HG03571 (cell line): Measurements from ENCODE around the gene CARMIL3.
"Not testable (repeated sequence)": the region's sequence is repeated elsewhere in the genome, so short reads cannot be mapped to it uniquely, and the experiment has no call there.

Experiments used
- ATAC-seq: cut with Tn5 transposase; IDR thresholded peaks from one replicate; pipeline ENCODE4 v1.9.1; 2021; ENCODE audit not compliant: unreplicated experiment

The CARMIL3 gene

DNA sequence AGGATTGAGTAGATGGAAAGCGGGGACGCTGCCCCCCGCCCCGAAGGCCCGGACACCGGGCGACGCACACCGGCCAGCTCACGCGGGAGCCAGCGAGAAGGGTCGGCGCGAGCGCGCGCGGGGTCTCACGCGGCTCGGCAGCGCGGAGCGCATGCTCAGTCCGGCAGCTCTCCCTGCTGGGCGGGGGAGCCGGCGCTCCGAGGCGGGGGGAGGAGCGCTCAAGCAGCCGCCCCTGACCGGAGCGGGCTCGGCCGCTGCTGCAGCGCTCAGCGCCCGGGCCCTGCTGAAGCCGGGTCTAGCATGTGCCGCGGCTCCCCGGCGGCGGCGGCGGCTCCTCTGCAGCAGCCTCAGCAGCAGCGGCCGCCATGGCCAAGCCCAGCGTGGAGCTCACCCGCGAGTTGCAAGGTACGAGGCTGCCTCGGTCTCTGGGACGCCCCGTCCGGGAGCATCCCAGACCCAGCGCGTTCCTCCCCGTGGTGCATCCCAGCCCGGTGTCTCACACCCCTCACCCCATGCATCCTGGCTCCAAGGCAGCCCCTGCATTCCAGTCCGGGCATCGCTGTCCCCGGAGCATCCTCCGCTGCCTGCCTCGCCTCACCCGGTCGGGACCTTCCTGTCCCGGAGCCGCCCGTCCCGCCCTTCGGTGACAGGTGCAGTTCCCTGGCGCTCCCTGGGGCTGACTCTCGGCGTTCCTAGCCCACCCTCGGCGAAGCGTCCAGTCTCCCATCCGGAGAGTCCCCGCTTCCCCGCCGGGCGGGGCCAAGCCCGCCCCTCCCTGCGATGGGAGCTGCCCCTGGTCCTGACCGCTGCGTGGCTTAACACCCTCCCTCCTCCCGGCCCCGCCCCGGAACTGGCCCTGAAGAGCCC is at the start of gene CARMIL3:
TSS of gene CARMIL3 (plus strand) at position 221 of the 867 bp plus-strand sequence. CDS start at position 366, 145 bp downstream.
- peak; percentile 67 for ATAC-seq

GRCh38 chr14:24006471-24006816 is 45.4 kb upstream of the CARMIL3 start:
- ATAC-seq, result peak; percentile 35

DNA sequence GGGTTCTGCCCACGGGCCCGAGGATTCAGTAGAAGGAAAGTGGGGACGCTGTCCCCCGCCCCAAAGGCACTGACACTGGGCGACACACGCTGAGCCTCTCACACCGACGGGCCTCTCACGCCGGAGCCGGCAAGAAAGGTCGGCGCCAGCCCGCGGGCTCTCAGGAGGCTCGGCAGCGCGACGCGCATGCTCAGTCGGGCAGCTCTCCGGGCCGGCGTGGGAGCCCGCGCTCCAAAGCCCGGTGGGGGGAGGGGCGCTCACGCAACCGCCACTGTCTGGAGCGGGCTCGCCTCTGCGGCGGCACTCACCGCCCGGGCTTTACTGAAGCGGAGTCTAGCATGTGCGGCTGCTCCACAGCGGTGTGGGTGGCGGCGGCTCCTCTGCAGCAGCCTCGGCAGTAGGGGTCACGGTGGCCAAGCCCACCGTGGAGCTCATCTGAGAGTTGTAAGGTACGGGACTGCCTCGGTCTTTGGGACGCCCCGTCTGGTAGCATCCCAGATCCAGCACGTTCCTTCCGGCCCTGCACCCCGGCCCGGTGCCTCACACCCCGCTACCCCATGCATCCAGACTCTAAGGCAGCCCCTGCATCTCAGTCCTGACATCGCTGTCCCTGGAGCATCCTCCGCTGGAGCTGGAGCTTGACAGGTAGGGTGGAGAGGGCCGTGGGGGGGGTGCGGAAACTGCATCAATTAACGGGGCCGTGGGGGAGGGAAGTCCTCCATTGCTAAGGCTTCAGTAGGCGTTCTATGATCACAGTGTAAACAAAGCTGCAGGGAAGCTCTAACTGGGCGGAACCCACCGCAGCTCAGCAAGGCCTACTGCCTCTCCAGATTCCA is 44.8 kb upstream of the CARMIL3 start:
- peak; percentile 90 for ATAC-seq

DNA sequence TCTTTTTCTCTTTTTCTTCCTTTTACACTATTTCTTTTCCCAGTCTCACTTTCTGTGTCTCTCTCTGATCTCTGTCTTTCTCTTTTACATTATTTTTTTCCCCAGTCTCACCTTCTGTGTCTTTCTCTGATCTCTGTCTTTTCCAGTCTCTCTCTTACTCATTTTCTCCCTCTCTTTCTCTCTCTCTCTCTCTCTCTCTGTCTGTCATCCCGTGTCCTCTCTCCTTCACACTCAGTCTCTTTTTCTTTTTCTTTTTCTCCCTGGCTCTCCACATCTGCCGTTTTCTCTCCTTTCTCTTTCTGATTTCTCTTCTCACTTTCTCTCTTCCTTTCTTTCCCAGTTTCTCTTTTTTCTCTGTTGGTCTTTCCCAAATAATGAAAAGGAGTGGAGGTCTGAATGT is 40.8 kb upstream of the CARMIL3 start:
- ATAC-seq, result no peak

GRCh38 chr14:24012726-24013273 is 39.0 kb upstream of the CARMIL3 start:
- ATAC-seq, result not testable (repeated sequence)

DNA sequence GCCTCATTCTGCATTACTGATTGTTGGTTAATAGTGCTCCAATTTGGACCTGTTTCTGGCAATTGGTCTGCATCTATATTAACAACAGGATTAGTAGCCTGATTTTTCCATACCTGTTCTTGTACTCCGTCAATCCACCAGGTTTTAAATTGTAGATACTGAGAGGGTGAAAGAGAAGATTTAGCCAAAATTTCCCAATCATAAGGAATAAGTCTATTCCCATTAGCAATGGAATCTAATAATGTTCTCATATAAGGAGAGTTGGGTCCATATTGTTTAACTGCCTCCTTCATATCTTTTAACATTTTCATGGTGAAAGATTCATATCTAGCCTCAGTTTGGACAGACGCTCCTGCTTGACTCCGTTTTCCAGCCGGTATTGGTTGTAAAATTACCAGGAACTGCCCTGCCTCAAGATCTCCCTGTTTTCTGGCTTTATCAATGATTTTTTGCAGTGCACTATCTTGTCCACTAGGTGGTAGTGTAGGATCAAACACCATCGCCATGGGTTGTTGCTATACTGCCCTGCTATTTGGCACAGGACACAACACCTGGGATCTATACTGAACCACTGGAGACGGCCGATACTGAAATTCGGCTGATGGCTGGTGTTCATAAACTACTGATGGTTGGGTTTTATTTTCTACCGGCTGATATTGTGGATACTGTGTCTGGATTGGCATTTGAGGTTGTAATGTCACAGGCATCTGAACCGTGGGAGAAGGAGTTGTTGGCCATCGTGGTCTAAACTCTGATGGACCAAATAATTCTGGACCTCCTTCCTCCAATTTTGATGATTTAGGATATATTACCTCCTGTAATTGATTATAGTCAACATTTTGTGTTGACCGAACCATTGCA is 37.9 kb upstream of the CARMIL3 start:
- ATAC-seq, result no peak

- not testable (repeated sequence) for ATAC-seq
Measured at GRCh38 chr14:24015745-24016144, 36.1 kb upstream of the CARMIL3 start.

GRCh38 chr14:24018978-24019377 is 32.8 kb upstream of the CARMIL3 start:
- ATAC-seq, result not testable (repeated sequence)

- ATAC-seq, result not testable (repeated sequence)
Measured at GRCh38 chr14:24019944-24020343, 31.9 kb upstream of the CARMIL3 start.

- ATAC-seq, result not testable (repeated sequence)
Measured at GRCh38 chr14:24020520-24020919, 31.3 kb upstream of the CARMIL3 start.

- not testable (repeated sequence) for ATAC-seq
Measured at GRCh38 chr14:24024939-24025418, 26.8 kb upstream of the CARMIL3 start.

- not testable (repeated sequence) for ATAC-seq
Measured at GRCh38 chr14:24029687-24030086, 22.1 kb upstream of the CARMIL3 start.

- not testable (repeated sequence) for ATAC-seq
Measured at GRCh38 chr14:24031331-24031730, 20.5 kb upstream of the CARMIL3 start.

DNA sequence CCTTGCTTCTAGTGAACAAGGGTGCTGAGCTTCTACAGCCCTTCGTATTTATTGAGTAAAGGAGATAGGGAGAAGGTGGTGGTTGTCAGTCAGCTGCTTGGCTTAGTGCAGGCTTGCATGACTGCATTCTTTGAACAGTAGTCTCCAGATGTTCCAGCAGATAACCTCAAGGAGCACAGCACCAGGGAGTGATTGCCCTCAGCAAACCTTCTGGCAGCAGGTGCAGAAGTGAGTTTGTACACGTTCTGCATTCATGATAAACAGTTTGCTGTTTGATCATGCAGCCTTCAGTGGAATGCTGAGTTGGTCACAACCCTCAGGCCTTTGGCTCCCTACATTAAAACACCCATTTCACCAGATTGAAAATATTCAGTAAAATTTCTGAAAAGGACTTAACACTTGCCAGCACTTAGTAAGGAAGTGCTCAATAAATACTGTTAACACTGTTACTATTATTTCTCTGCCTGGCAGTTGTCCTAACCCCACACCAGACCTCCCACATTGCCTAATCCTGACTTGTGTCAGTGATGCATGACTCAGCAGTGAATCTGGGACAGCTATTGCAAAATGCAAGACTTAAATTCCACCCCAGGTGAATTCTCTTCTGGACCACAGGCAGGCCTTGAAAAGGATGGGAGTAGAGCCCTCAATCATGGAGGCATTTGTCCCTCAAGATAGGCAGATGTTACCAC is 18.9 kb upstream of the CARMIL3 start:
- ATAC-seq, result no peak

DNA sequence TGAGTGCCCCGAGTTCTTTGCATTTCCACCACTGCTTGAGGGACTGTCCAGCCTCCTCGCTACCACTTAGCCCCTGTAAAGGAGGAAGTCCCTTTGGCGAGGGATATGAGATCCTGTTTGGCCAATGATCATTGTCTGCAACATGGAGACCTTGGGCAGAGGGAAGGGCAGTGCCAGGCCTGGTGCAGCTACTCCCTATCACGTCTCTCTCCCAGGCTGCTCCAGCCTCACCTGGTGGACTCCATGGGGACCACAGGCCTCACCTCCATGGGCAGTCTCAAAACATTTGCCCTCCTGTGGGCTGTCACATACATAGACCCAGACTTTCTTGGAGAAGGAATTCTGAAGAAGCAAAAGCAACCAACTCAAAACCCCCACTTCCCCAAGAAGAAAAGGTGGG is 16.0 kb upstream of the CARMIL3 start:
- ATAC-seq, result not testable (repeated sequence)

DNA sequence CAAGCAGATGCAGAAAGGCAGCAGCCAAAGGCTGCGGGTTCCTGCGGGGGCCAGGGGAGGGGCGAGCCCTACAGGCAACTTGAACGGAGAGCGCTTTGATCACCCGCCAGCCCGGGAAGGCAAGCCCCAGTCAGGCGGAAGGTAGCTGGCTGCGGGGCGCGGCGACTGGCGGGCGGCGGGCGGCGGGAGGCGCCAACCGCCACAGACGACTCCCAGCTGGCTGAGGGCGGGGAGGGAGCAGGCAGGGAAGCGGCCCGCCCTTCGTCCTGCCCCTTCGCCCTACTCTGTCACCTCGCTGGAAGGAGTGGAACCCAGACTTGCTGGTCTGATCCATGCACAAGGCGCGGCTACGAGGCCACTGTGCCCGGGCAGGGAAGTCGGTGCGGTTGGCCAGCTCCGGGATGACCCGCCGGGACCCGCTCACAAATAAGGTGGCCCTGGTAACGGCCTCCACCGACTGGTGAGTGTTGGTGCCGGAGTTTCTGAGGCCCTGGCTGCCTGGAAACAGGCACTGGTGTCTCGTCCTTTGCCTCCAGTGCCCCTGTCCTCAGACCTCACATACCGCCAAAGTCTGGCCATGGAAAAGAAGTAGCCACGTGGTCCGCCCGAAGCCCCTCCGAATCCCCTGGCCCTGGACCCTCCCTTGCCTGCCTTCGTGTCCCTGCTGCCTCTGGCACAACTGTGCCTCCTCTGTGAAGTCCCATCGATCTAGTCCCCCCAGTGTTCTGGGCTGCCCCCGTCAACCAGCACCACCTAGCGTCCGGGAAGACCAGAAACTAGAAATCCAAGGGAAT is 15.4 kb upstream of the CARMIL3 start:
- ATAC-seq, result peak; percentile 54

DNA sequence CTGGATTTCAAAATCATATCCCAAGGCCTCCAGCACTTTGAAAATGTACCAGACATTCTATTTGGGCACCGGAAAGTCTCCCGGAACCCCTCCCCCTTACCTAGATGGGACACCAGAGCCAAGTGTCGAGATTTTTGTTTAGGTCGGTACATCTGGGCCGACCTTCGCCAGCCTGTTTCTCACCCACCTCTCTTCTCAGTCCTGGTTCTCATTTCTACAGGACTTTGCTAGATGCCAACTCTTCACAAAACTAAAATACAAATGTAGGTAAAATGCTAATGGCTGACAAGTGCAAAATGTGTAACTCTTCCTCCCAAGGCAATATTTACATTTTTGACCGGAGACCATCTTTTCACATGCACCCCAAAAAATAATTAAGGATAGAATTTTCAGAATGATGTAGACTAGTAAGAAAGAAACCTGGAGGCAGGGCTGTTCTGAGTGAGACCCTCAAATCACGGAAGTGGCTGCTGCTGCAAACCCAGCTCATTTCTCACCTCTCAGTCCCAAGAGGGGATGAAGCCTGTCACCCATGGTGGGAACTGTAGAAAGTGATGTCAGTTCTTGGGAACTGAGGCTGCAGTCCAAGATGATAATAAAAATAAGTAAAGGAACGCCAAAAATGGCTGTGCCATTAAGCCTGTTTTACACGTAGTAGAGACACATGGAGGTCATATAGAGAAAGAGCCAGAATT is 14.7 kb upstream of the CARMIL3 start:
- ATAC-seq, result not testable (repeated sequence)

- no peak for ATAC-seq
Measured at GRCh38 chr14:24037658-24038037, 14.2 kb upstream of the CARMIL3 start.
